ENCODE data around the gene HSPH1.
"Not testable (repeated sequence)": the region's sequence is repeated elsewhere in the genome, so short reads cannot be mapped to it uniquely, and the experiment has no call there.

HSPH1 gene

GRCh38 chr13:31179241-31179640 lies 17.5 kb upstream of the HSPH1 start:
- TF ChIP-seq CTCF (IDR thresholded peaks at IDR 0.05; ENCODE audit: control insufficient read depth, extremely low read depth, insufficient read depth) = no peak
- no peak for DNase-seq (ENCODE audit: low read depth)
- H3K4me3 ChIP-seq (ENCODE audit: low read depth, low read length) = no peak overlapping the region

- H3K4me3 ChIP-seq (ENCODE audit: low read depth, low read length); DNase-seq (ENCODE audit: low read depth): not testable (repeated sequence)
Observed at GRCh38 chr13:31177813-31178495, 16.2 kb upstream of the HSPH1 start.

- no peak overlapping the region for H3K4me3 ChIP-seq (ENCODE audit: low read depth, low read length)
- no peak for TF ChIP-seq CTCF (IDR thresholded peaks at IDR 0.05; ENCODE audit: control insufficient read depth, extremely low read depth, insufficient read depth)
- DNase-seq (ENCODE audit: low read depth) = no peak
Observed at GRCh38 chr13:31175847-31176532, 14.3 kb upstream of the HSPH1 start.

GRCh38 chr13:31174018-31174417 lies 12.3 kb upstream of the HSPH1 start:
- DNase-seq (ENCODE audit: low read depth) = no peak
- H3K4me3 ChIP-seq (ENCODE audit: low read depth, low read length) = no peak overlapping the region
- no peak for TF ChIP-seq CTCF (IDR thresholded peaks at IDR 0.05; ENCODE audit: control insufficient read depth, extremely low read depth, insufficient read depth)

- no peak for DNase-seq (ENCODE audit: low read depth)
- no peak for TF ChIP-seq CTCF (IDR thresholded peaks at IDR 0.05; ENCODE audit: control insufficient read depth, extremely low read depth, insufficient read depth)
Observed at GRCh38 chr13:31172535-31172934, 10.8 kb upstream of the HSPH1 start.

GRCh38 chr13:31172001-31172400 lies 10.3 kb upstream of the HSPH1 start:
- H3K4me3 ChIP-seq (ENCODE audit: low read depth, low read length) = no peak overlapping the region
- TF ChIP-seq CTCF (IDR thresholded peaks at IDR 0.05; ENCODE audit: control insufficient read depth, extremely low read depth, insufficient read depth) = no peak
- no peak for DNase-seq (ENCODE audit: low read depth)

More at GRCh38 chr13:31172535-31172934, 10.8 kb upstream of the HSPH1 start:
- no peak overlapping the region for H3K4me3 ChIP-seq (ENCODE audit: low read depth, low read length)

- no peak overlapping the region for H3K4me3 ChIP-seq (ENCODE audit: low read depth, low read length)
- no peak for DNase-seq (ENCODE audit: low read depth)
- TF ChIP-seq CTCF (IDR thresholded peaks at IDR 0.05; ENCODE audit: control insufficient read depth, extremely low read depth, insufficient read depth) = no peak
Observed at GRCh38 chr13:31168736-31169135, 7.0 kb upstream of the HSPH1 start.

All from LNCaP clone FGC (cell line).